ENCODE results near the gene FBXO47. TPM values are rescaled to one million over a fixed set of nuclear protein-coding genes. Genes with fewer than 3 reads are reported as not detected.

The FBXO47 gene
- total and polyA plus RNA-seq, 2 of the 13 experiments (the other 11 are each of a cell fraction or from before 2014, with no cell fraction given): not detected

Small RNA genes lying within 50 kb of the gene (microRNA-seq; reads per million reads assigned to microRNA genes)
- not detected for gene MIR6779

Small RNA genes lying within 50 kb of the gene (small RNA-seq; reads per million reads assigned to genes)
- gene MIR6779 (ENCODE audit: insufficient read depth in 2 of 3, insufficient read length in 3 of 3, low read depth in 2 of 3, low replicate concordance in 1 of 3): 0 reads per million in 3 experiments

Other genes with a start within 250 kb of the FBXO47 start
- 34.1 and 42.6 TPM in 2 replicates for gene CISD3, start 237.1 kb downstream of the FBXO47 start, total RNA-seq (2016; rRNA removed; fragmentation: Illumina TruSeq; extraction: Trizol)
- 30.0 and 34.9 TPM in 2 replicates for gene CISD3, start 237.1 kb downstream of the FBXO47 start, polyA plus RNA-seq (2011; rRNA removed)
- gene PCGF2, start 219.1 kb downstream of the FBXO47 start, total RNA-seq (2016; rRNA removed; fragmentation: Illumina TruSeq; extraction: Trizol): 11.6 and 11.7 TPM in 2 replicates
- gene PCGF2, start 219.1 kb downstream of the FBXO47 start, polyA plus RNA-seq (2011; rRNA removed): 29.4 and 30.6 TPM in 2 replicates
- 517 and 688 TPM in 2 replicates for gene PSMB3, start 214.7 kb downstream of the FBXO47 start, total RNA-seq (2016; rRNA removed; fragmentation: Illumina TruSeq; extraction: Trizol)
- gene PSMB3, start 214.7 kb downstream of the FBXO47 start, polyA plus RNA-seq (2011; rRNA removed): 317 and 366 TPM in 2 replicates
- 54.0 and 63.6 TPM in 2 replicates for gene PIP4K2B, start 167.8 kb downstream of the FBXO47 start, total RNA-seq (2016; rRNA removed; fragmentation: Illumina TruSeq; extraction: Trizol)
- gene PIP4K2B, start 167.8 kb downstream of the FBXO47 start, polyA plus RNA-seq (2011; rRNA removed): 20.4 and 24.5 TPM in 2 replicates
- gene CWC25, start 142.1 kb downstream of the FBXO47 start, total RNA-seq (2016; rRNA removed; fragmentation: Illumina TruSeq; extraction: Trizol): 12.7 and 15.6 TPM in 2 replicates
- 20.6 and 22.7 TPM in 2 replicates for gene CWC25, start 142.1 kb downstream of the FBXO47 start, polyA plus RNA-seq (2011; rRNA removed)
- 2,790 and 3,298 TPM in 2 replicates for gene RPL23, start 113.7 kb downstream of the FBXO47 start, total RNA-seq (2016; rRNA removed; fragmentation: Illumina TruSeq; extraction: Trizol)
- 4,288 and 4,860 TPM in 2 replicates for gene RPL23, start 113.7 kb downstream of the FBXO47 start, polyA plus RNA-seq (2011; rRNA removed)
- 97.0 and 110 TPM in 2 replicates for gene LASP1, start 97.3 kb downstream of the FBXO47 start, total RNA-seq (2016; rRNA removed; fragmentation: Illumina TruSeq; extraction: Trizol)
- 70.1 and 80.4 TPM in 2 replicates for gene LASP1, start 97.3 kb downstream of the FBXO47 start, polyA plus RNA-seq (2011; rRNA removed)
- gene PLXDC1, start 184.2 kb upstream of the FBXO47 start, total RNA-seq (2016; rRNA removed; fragmentation: Illumina TruSeq; extraction: Trizol): not detected in 2 replicates
- gene PLXDC1, start 184.2 kb upstream of the FBXO47 start, polyA plus RNA-seq (2011; rRNA removed): not detected in 2 replicates
- not detected in 2 replicates for gene ARL5C, start 198.8 kb upstream of the FBXO47 start, total RNA-seq (2016; rRNA removed; fragmentation: Illumina TruSeq; extraction: Trizol)
- gene ARL5C, start 198.8 kb upstream of the FBXO47 start, polyA plus RNA-seq (2011; rRNA removed): not detected in 2 replicates
- 0.60 and 0.75 TPM in 2 replicates for gene CACNB1, start 230.3 kb upstream of the FBXO47 start, total RNA-seq (2016; rRNA removed; fragmentation: Illumina TruSeq; extraction: Trizol)
- gene CACNB1, start 230.3 kb upstream of the FBXO47 start, polyA plus RNA-seq (2011; rRNA removed): 1.5 and 2.9 TPM in 2 replicates
- gene RPL19, start 232.9 kb upstream of the FBXO47 start, total RNA-seq (2016; rRNA removed; fragmentation: Illumina TruSeq; extraction: Trizol): 2,768 and 3,257 TPM in 2 replicates
- 2,522 and 2,554 TPM in 2 replicates for gene RPL19, start 232.9 kb upstream of the FBXO47 start, polyA plus RNA-seq (2011; rRNA removed)

All from HepG2 (cell line).